ENCODE results near the gene OR13F1.
"Not testable (repeated sequence)": the region's sequence is repeated elsewhere in the genome, so short reads cannot be mapped to it uniquely, and the experiment has no call there.

OR13F1 gene

GRCh38 chr9:104503440-104503839 is 623 bp upstream of the OR13F1 start:
- no peak for TF ChIP-seq CTCF (conservative IDR thresholded peaks at IDR 0.05)
- no peak for TF ChIP-seq ZFX (IDR thresholded peaks at IDR 0.05)
- H3K27ac ChIP-seq = no peak overlapping the region

GRCh38 chr9:104506565-104506964 is 2.5 kb downstream of the OR13F1 start:
- H3K27ac ChIP-seq = no peak overlapping the region
- TF ChIP-seq CTCF (conservative IDR thresholded peaks at IDR 0.05) (no peak), ZFX (IDR thresholded peaks at IDR 0.05) (no peak)

GRCh38 chr9:104514901-104515300 is 10.8 kb downstream of the OR13F1 start:
- TF ChIP-seq CTCF (conservative IDR thresholded peaks at IDR 0.05) (no peak), ZFX (IDR thresholded peaks at IDR 0.05) (no peak)
- no peak overlapping the region for H3K27ac ChIP-seq

GRCh38 chr9:104520241-104520640 is 16.2 kb downstream of the OR13F1 start:
- H3K27ac ChIP-seq = not testable (repeated sequence)

GRCh38 chr9:104527109-104527508 is 23.0 kb downstream of the OR13F1 start, which contains the start of gene OR13C4:
TSS of gene OR13C4 (minus strand) at chr9:104527209. CDS start at chr9:104527209, 0 bp downstream.
- TF ChIP-seq ZFX (IDR thresholded peaks at IDR 0.05) = no peak
- TF ChIP-seq CTCF (conservative IDR thresholded peaks at IDR 0.05) = no peak
- H3K27ac ChIP-seq = no peak within 1 kb of the TSS

- TF ChIP-seq ZFX (IDR thresholded peaks at IDR 0.05) = no peak
- TF ChIP-seq CTCF (conservative IDR thresholded peaks at IDR 0.05) = no peak
- H3K27ac ChIP-seq = no peak within 1 kb of the TSS
These were observed 32.7 kb downstream of the OR13F1 start, which contains the start of gene OR13C3 for GRCh38 chr9:104536756-104537155. TSS of gene OR13C3 (minus strand) at chr9:104536856. CDS start at chr9:104536723, 133 bp downstream.

- TF ChIP-seq ZFX (IDR thresholded peaks at IDR 0.05) (no peak), CTCF (conservative IDR thresholded peaks at IDR 0.05) (no peak)
- H3K27ac ChIP-seq = no peak overlapping the region
These were observed 35.2 kb downstream of the OR13F1 start for GRCh38 chr9:104539275-104539674.

GRCh38 chr9:104544644-104545043 is 40.6 kb downstream of the OR13F1 start:
- TF ChIP-seq ZFX (IDR thresholded peaks at IDR 0.05) (no peak), CTCF (conservative IDR thresholded peaks at IDR 0.05) (no peak)
- no peak overlapping the region for H3K27ac ChIP-seq
